AG04450 (cell line): ENCODE results near the gene TMTC1. TPM values are rescaled to one million over a fixed set of nuclear protein-coding genes. Genes with fewer than 3 reads are reported as not detected.

ENCODE experiments used
- CTCF ChIA-PET: fragments of 300-600, 350-600 bp; formaldehyde crosslinking; extraction: SDS; loops from one replicate; lab custom pipeline; 2022; ENCODE audit warnings: antibody characterized with exemption, inconsistent platforms; lab: Charles Lee
- POLR2A ChIA-PET: fragments of 350-600 bp; formaldehyde crosslinking; extraction: SDS; loops from one replicate; lab custom pipeline; 2021; ENCODE audit warnings: antibody characterized with exemption, inconsistent platforms; lab: Yijun Ruan, JAX
- DNase-seq: peaks from one replicate; pipeline ENCODE4 v3.0.0-alpha.2; 2011; ENCODE audit warnings: low read depth, low spot score
- H3K27ac ChIP-seq: one replicate; pipeline ENCODE4 v1.5.1; 2012; ENCODE audit warnings: low read depth, low read length, control low read depth
- H3K27me3 ChIP-seq: one replicate; pipeline ENCODE4 v1.6.0; 2012; ENCODE audit warnings: low read length; ENCODE audit not compliant: control insufficient read depth, insufficient read depth
- H3K4me3 ChIP-seq: 2 replicates; pipeline ENCODE4 v1.5.1; 2011; ENCODE audit warnings: mild to moderate bottlenecking, low read depth, low read length, control low read depth
- H3K9me3 ChIP-seq: 2 replicates; pipeline ENCODE4 v1.5.1; 2012; ENCODE audit warnings: low read length; ENCODE audit not compliant: control insufficient read depth, insufficient read depth
- polyA plus RNA-seq: library from polyadenylated mRNA; depleted of rRNA; stranded (reverse); fragments of >200 nt; gene quantifications from 2 replicates; pipeline ENCODE4 v1.2.3, GENCODE V29; 2011
- TF ChIP-seq, protein P1 (sequence below): IDR thresholded peaks from 2 replicates; pipeline ENCODE4 v1.5.1; 2011; ENCODE audit warnings: low read depth, low read length, control low read depth, inconsistent platforms

TMTC1 gene
- polyA plus RNA-seq, 1 experiment = 66.8 TPM

DNA sequence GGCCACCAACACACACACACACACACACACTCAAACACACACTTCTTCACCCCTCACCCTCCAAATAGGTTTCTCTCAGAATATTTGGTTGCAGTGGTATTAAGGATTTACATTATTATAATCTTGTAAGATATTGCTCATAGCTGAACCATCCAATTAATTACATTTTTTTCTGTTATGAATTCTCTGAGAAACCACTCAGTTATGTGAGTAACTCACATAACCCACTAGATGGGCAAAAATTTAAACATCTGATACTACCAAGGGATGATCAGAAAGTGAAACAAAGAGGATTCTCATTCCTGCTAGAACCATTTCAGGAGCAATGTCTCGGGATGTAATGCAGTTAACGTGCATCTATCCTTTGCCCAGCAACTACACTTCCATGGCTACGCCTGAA, 31.6 kb downstream of the TMTC1 start:
- CTCF ChIA-PET = no interaction called here

DNA sequence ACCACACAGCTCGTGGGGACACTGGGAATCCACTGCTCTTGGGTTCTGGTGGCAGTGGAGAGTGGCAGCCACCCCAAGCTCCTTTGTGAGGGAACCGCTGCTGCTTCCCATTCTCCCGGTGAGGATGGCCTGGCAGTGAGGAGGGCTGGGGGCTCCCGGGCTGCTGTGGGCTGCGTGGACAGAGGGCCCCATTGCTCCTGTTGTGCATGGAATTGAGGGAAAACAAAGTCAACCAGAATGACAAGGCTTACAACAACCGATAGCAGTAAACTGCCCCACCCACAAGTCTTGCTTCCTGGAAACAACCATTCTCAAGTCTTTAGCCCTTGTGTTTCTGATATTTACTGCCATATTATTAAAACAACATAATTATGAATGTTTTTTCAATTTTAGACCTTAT, 32.1 kb downstream of the TMTC1 start:
- H3K9me3 ChIP-seq = no peaks in the 10 kb centered on the region
- no peaks in the 10 kb centered on the region for H3K27me3 ChIP-seq
- H3K4me3 ChIP-seq = no peak overlapping the region
- ChIA-PET CTCF (no interaction called here), POLR2A (no interaction called here)
- H3K27ac ChIP-seq = no peak overlapping the region
- no peak for DNase-seq
- TF ChIP-seq, protein P1, sequence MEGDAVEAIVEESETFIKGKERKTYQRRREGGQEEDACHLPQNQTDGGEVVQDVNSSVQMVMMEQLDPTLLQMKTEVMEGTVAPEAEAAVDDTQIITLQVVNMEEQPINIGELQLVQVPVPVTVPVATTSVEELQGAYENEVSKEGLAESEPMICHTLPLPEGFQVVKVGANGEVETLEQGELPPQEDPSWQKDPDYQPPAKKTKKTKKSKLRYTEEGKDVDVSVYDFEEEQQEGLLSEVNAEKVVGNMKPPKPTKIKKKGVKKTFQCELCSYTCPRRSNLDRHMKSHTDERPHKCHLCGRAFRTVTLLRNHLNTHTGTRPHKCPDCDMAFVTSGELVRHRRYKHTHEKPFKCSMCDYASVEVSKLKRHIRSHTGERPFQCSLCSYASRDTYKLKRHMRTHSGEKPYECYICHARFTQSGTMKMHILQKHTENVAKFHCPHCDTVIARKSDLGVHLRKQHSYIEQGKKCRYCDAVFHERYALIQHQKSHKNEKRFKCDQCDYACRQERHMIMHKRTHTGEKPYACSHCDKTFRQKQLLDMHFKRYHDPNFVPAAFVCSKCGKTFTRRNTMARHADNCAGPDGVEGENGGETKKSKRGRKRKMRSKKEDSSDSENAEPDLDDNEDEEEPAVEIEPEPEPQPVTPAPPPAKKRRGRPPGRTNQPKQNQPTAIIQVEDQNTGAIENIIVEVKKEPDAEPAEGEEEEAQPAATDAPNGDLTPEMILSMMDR = no peak

More for the DNA sequence above, 31.6 kb downstream of the TMTC1 start:
- TF ChIP-seq, protein P1 = no peak
- H3K4me3 ChIP-seq = no peak overlapping the region
- no peak overlapping the region for H3K27ac ChIP-seq
- no peaks in the 10 kb centered on the region for H3K27me3 ChIP-seq
- H3K9me3 ChIP-seq = no peaks in the 10 kb centered on the region
- POLR2A ChIA-PET = no interaction called here
- DNase-seq = no peak

DNA sequence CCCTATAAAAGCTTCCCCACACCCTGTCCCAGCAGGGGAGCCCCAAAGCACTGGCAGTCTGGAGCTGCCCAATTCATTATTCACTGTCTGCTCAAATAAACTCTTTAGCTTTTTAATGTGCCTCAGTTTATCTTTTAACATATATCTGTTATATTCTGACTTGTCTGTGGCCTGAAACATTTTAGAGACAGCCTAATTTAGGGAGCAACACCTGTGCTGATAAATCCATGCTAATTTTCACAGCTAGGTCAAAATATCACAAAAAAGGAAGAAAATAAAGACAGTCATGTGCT, 32.9 kb downstream of the TMTC1 start:
- H3K9me3 ChIP-seq = no peaks in the 10 kb centered on the region
- ChIA-PET POLR2A (no interaction called here), CTCF (no interaction called here)
- DNase-seq = no peak
- no peak overlapping the region for H3K27ac ChIP-seq
- no peaks in the 10 kb centered on the region for H3K27me3 ChIP-seq
- H3K4me3 ChIP-seq = no peak overlapping the region
- TF ChIP-seq, protein P1 = no peak

DNA sequence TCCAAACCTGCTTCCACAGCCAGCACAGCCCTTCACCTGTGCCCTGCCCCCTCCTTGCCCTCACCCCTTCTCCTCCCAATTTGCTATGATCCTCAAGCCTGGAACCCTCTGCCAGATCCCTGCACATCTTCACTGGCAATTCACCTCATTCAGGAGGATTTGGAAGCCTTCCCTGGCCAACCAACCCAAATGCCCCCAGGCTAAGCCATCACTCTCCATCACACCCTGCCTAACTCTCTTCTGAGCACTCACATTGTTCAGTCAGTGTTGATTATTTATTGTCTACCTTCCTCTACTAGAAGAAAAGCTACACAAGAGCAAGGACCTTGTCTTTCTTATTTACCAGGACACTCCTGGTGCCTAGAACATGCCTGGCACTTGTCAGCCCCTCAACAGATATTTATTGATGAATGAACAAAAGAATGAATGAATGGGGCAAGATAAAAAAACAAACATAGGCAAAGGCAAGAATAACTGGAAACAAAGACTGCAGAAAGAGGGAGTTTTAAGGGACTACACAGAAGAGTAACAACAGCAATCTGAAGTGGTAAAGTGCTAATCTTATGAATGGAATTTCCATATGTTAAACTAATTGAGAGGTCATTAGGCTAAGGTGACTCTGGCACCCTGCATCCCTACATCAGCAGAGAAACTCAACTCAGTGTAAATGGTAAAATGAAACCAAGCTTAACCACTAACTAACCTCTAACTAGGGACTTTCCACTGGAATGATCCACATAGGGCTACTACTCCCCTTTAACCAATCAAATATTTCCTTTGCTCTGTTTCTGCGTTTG, 33.4 kb downstream of the TMTC1 start:
- ChIA-PET CTCF (no interaction called here), POLR2A (no interaction called here)
- Histone ChIP-seq H3K27ac (no peak overlapping the region), H3K4me3 (no peak overlapping the region), H3K9me3 (no peaks in the 10 kb centered on the region), H3K27me3 (no peaks in the 10 kb centered on the region)
- no peak for DNase-seq
- TF ChIP-seq, protein P1 = no peak

DNA sequence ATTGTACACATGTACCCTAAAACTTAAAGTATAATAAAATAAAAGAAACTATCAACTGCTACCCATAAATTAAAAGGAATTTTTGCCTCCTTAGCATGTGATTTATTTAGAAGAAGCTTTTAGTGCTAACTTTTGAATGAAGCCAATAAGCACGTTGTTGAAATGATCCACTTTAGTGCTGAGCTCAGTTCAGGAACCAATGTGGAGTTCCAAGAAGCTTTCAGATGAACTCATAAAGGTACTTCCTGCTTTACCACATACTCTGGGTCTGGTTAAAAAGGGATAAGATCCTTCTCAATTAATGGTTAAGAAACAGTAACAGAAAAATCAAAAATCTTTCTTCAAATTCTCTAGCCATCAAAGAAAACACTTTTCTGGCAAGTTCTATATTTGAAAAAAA, 39.4 kb downstream of the TMTC1 start:
- DNase-seq = no peak

More for the DNA sequence above, 39.4 kb downstream of the TMTC1 start:
- no peaks in the 10 kb centered on the region for H3K27me3 ChIP-seq
- H3K27ac ChIP-seq = no peak overlapping the region
- CTCF ChIA-PET = no interaction called here
- no peak overlapping the region for H3K4me3 ChIP-seq
- TF ChIP-seq, protein P1 = no peak
- no peaks in the 10 kb centered on the region for H3K9me3 ChIP-seq
- POLR2A ChIA-PET = interaction anchor here (0.9 to 1.3 kb wide), 3 partner anchors 25 to 39 kb away, joined by 3 to 6 read pairs (median 6); partner anchors contain the start of gene TMTC1
